Measurements from ENCODE around the gene CACNA2D2.

Gene CACNA2D2

DNA sequence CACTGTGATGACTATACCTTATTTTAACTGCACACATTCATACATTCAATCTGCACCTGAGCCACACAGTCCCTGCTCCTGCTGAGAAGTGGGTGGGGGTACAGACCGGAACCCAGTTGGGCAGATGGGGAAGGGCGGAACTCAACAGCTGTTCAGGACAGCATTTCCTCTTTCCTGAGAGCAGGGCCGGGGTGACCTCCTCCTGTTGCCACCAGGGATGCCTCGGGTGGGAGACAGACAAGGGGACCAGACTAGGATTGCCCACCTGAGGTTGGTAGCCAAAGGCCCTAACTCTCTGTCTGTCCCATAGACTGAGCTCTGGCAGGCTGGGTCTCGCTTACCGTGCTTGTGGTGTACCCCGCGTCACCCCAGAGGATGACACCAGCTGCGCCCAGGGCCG lies 184.8 kb downstream of the CACNA2D2 start:
- no peak for DNase-seq (ENCODE audit: low read depth in 2 of 2)
- H3K4me3 ChIP-seq (replicated peaks in 1 of 2; ENCODE audit: low read depth in 2 of 2, low read length in 2 of 2): no peak overlapping the region
- TF ChIP-seq, protein P1, sequence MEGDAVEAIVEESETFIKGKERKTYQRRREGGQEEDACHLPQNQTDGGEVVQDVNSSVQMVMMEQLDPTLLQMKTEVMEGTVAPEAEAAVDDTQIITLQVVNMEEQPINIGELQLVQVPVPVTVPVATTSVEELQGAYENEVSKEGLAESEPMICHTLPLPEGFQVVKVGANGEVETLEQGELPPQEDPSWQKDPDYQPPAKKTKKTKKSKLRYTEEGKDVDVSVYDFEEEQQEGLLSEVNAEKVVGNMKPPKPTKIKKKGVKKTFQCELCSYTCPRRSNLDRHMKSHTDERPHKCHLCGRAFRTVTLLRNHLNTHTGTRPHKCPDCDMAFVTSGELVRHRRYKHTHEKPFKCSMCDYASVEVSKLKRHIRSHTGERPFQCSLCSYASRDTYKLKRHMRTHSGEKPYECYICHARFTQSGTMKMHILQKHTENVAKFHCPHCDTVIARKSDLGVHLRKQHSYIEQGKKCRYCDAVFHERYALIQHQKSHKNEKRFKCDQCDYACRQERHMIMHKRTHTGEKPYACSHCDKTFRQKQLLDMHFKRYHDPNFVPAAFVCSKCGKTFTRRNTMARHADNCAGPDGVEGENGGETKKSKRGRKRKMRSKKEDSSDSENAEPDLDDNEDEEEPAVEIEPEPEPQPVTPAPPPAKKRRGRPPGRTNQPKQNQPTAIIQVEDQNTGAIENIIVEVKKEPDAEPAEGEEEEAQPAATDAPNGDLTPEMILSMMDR (IDR thresholded peaks at IDR 0.05; ENCODE audit: low read depth, low read length): no peak

DNA sequence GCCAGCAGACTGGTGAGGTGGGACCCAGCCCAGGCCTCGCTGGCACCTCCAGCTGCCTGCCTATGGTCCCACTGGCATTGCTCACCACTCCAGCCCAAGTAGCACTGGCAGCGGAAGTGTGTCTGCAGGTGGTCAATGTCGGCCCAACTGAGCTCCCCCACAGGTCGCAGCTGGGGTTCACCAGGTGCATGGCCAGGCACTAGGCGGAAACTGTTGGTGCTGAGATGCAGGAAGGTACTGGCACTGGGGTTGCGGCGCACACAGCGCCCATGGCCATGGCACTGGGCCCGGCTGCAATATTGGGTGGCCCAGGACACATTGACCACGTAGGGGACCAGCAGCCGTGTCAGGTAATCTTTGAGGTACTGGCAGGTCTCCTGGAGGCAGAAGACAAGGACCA lies 185.3 kb downstream of the CACNA2D2 start:
- no peak overlapping the region for H3K4me3 ChIP-seq (replicated peaks in 1 of 2; ENCODE audit: low read depth in 2 of 2, low read length in 2 of 2)
- no peak for DNase-seq (ENCODE audit: low read depth in 2 of 2)
- TF ChIP-seq, protein P1 (IDR thresholded peaks at IDR 0.05; ENCODE audit: low read depth, low read length): no peak

GRCh38 chr3:50317300-50317699 lies 186.1 kb downstream of the CACNA2D2 start:
- DNase-seq (ENCODE audit: low read depth in 2 of 2): no peak
- no peak overlapping the region for H3K4me3 ChIP-seq (replicated peaks in 1 of 2; ENCODE audit: low read depth in 2 of 2, low read length in 2 of 2)
- TF ChIP-seq, protein P1 (IDR thresholded peaks at IDR 0.05; ENCODE audit: low read depth, low read length): no peak

- DNase-seq (ENCODE audit: low read depth in 2 of 2): peak in 1 of 2 donors; percentile 40
- TF ChIP-seq, protein P1 (IDR thresholded peaks at IDR 0.05; ENCODE audit: low read depth, low read length): no peak
- H3K4me3 ChIP-seq (replicated peaks in 1 of 2; ENCODE audit: low read depth in 2 of 2, low read length in 2 of 2): no peak overlapping the region
These were observed 186.7 kb downstream of the CACNA2D2 start for GRCh38 chr3:50316657-50317242.

- TF ChIP-seq, protein P1 (IDR thresholded peaks at IDR 0.05; ENCODE audit: low read depth, low read length): no peak
- H3K4me3 ChIP-seq (replicated peaks in 1 of 2; ENCODE audit: low read depth in 2 of 2, low read length in 2 of 2): no peak overlapping the region
- DNase-seq (ENCODE audit: low read depth in 2 of 2): no peak
These were observed 188.6 kb downstream of the CACNA2D2 start for GRCh38 chr3:50314816-50315215.

- DNase-seq (ENCODE audit: low read depth in 2 of 2): no peak
- TF ChIP-seq, protein P1 (IDR thresholded peaks at IDR 0.05; ENCODE audit: low read depth, low read length): no peak
- no peak overlapping the region for H3K4me3 ChIP-seq (replicated peaks in 1 of 2; ENCODE audit: low read depth in 2 of 2, low read length in 2 of 2)
These were observed 189.1 kb downstream of the CACNA2D2 start for GRCh38 chr3:50314342-50314741.

Data from cardiac fibroblast (primary cell).